Measurements from ENCODE around the gene TRANK1. TPM values are rescaled to one million over a fixed set of nuclear protein-coding genes. Genes with fewer than 3 reads are reported as not detected.
A peak's percentile ranks its signal among the peaks of the same experiment; 100 is the strongest.

The TRANK1 gene
- total RNA-seq, 6 donors from 2014 or later = 10.6 to 39.8 (median 28.1) TPM

DNA sequence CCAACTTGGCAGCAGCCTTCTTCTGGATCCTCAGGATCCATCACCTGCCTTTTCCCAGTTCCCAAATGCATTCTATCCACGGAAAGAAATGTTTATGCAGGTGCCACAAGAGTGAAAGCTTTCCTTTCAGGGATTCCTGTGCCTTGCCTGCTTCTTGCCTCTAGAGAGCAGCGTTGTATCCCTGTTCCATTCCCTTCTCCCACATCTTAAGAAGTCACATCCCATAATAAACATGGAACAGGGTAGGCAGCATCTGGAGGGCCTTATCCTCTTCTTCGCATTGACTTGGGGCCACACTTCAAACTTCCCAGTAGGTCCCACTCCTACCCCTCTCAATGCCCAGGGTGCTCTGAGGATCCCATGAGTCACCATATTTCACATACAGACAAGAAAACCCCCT, 107.8 kb downstream of the TRANK1 start:
- WGBS, 2 donors = 71 to 83% methylated on average over 3 of the region's 3 CpGs
- Histone ChIP-seq H3K27ac (no peak overlapping the region), H3K9me3 (no peaks in the 10 kb centered on the region), H3K36me3 (peaks cover 7 to 82% (median 51%) of the 10 kb centered on the region in 4 donors), H3K4me3 (no peak overlapping the region), H3K27me3 (no peaks in the 10 kb centered on the region), H3K4me1 (no peaks in the 10 kb centered on the region)
- TF ChIP-seq POLR2AphosphoS5 (IDR thresholded peaks at IDR 0.05) = no peak
- TF ChIP-seq, protein P1, sequence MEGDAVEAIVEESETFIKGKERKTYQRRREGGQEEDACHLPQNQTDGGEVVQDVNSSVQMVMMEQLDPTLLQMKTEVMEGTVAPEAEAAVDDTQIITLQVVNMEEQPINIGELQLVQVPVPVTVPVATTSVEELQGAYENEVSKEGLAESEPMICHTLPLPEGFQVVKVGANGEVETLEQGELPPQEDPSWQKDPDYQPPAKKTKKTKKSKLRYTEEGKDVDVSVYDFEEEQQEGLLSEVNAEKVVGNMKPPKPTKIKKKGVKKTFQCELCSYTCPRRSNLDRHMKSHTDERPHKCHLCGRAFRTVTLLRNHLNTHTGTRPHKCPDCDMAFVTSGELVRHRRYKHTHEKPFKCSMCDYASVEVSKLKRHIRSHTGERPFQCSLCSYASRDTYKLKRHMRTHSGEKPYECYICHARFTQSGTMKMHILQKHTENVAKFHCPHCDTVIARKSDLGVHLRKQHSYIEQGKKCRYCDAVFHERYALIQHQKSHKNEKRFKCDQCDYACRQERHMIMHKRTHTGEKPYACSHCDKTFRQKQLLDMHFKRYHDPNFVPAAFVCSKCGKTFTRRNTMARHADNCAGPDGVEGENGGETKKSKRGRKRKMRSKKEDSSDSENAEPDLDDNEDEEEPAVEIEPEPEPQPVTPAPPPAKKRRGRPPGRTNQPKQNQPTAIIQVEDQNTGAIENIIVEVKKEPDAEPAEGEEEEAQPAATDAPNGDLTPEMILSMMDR (IDR thresholded peaks at IDR 0.05) = no peak
- no peak for TF ChIP-seq EP300 (IDR thresholded peaks at IDR 0.05)
- no peak for TF ChIP-seq POLR2A (IDR thresholded peaks at IDR 0.05)
- DNase-seq (no peak), ATAC-seq (ENCODE audit: low FRiP score in 2 of 2) (no peak)

- ATAC-seq (ENCODE audit: low FRiP score in 2 of 2) (no peak), DNase-seq (peak in 1 of 2 donors; percentile 20)
- H3K4me3 ChIP-seq = no peak overlapping the region
- WGBS, 2 donors = 96 to 99% methylated on average over 5 to 8 of the region's 10 CpGs
- H3K4me1 ChIP-seq = no peaks in the 10 kb centered on the region
- H3K27ac ChIP-seq = no peak overlapping the region
- H3K27me3 ChIP-seq = no peaks in the 10 kb centered on the region
- H3K36me3 ChIP-seq = peaks cover 2 to 85% (median 52%) of the 10 kb centered on the region in 4 donors
- H3K9me3 ChIP-seq = no peaks in the 10 kb centered on the region
- no peak for TF ChIP-seq EP300 (IDR thresholded peaks at IDR 0.05)
- TF ChIP-seq, protein P1 (IDR thresholded peaks at IDR 0.05) = no peak
- no peak for TF ChIP-seq POLR2A (IDR thresholded peaks at IDR 0.05)
- no peak for TF ChIP-seq POLR2AphosphoS5 (IDR thresholded peaks at IDR 0.05)
Measured at GRCh38 chr3:36833160-36833814, 111.6 kb downstream of the TRANK1 start.

DNA sequence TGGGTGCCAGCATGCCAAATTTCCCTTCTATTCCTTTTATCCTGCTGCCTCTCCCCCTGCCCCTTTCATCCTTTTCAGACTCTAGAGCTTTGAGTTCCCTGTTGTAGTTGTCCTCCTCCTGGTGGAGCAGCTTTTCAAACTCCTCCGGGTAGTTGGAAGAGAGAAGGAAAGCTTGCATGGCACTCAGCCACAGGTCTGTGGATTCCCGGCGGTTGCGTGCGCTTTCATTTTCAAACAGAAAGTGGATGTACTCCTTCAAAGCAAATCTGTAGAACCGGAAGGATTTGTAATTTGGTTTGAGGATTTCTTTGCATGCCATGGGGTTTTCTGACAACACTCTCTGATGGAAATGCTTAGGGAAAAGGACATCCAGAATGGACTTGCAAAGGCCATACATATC, 112.4 kb downstream of the TRANK1 start:
- no peak for ATAC-seq (ENCODE audit: low FRiP score in 2 of 2)
- H3K9me3 ChIP-seq = no peaks in the 10 kb centered on the region
- no peak overlapping the region for H3K27ac ChIP-seq
- H3K4me1 ChIP-seq = no peaks in the 10 kb centered on the region
- no peak overlapping the region for H3K4me3 ChIP-seq
- H3K27me3 ChIP-seq = no peaks in the 10 kb centered on the region
- TF ChIP-seq POLR2A (IDR thresholded peaks at IDR 0.05) (no peak), EP300 (IDR thresholded peaks at IDR 0.05) (no peak), POLR2AphosphoS5 (IDR thresholded peaks at IDR 0.05) (no peak)
- TF ChIP-seq, protein P1 (IDR thresholded peaks at IDR 0.05) = no peak
- 93% methylated on average over 6 of the region's 6 CpGs for WGBS, 2 donors
- peaks cover 2 to 85% (median 52%) of the 10 kb centered on the region in 4 donors for H3K36me3 ChIP-seq
- DNase-seq = no peak

DNA sequence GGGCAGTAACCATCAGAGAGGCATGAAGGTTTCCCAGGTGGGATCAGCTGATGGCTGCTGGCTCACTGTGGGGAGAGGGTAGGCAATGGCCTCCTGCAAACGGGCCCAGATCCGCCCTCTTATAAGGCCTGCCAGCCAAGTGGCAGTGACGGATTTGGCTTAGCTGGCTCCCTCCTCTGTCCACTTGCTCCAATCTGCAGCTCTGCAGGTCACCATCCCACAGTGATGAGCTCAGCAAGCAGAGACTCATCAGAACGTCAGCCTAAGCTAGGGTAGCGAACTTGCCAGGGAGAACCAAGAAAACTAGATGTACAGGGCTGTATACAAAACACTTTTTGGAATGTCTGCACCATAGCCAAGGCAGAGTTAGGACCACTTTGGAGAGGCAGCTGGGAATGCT, 117.7 kb downstream of the TRANK1 start:
- H3K27me3 ChIP-seq = no peaks in the 10 kb centered on the region
- TF ChIP-seq, protein P1 (IDR thresholded peaks at IDR 0.05) = no peak
- TF ChIP-seq POLR2A (IDR thresholded peaks at IDR 0.05) = no peak
- TF ChIP-seq EP300 (IDR thresholded peaks at IDR 0.05) = no peak
- no peak for TF ChIP-seq POLR2AphosphoS5 (IDR thresholded peaks at IDR 0.05)
- DNase-seq = no peak
- no peaks in the 10 kb centered on the region for H3K4me1 ChIP-seq
- H3K9me3 ChIP-seq = no peaks in the 10 kb centered on the region
- ATAC-seq (ENCODE audit: low FRiP score in 2 of 2) = no peak
- H3K36me3 ChIP-seq = peaks cover 0 to 74% (median 44%) of the 10 kb centered on the region in 4 donors
- no peak overlapping the region for H3K4me3 ChIP-seq
- no peak overlapping the region for H3K27ac ChIP-seq
- WGBS, 2 donors = 87 to 98% methylated on average over 3 to 5 of the region's 5 CpGs

- Histone ChIP-seq H3K4me1 (no peaks in the 10 kb centered on the region), H3K4me3 (no peak overlapping the region), H3K36me3 (peaks cover 0 to 65% (median 35%) of the 10 kb centered on the region in 4 donors), H3K9me3 (no peaks in the 10 kb centered on the region), H3K27ac (no peak overlapping the region), H3K27me3 (no peaks in the 10 kb centered on the region)
- DNase-seq (no peak), ATAC-seq (ENCODE audit: low FRiP score in 2 of 2) (no peak)
- 88 to 97% methylated on average over 6 of the region's 6 CpGs for WGBS, 2 donors
- TF ChIP-seq POLR2AphosphoS5 (IDR thresholded peaks at IDR 0.05) = no peak
- no peak for TF ChIP-seq EP300 (IDR thresholded peaks at IDR 0.05)
- TF ChIP-seq, protein P1 (IDR thresholded peaks at IDR 0.05) = no peak
- TF ChIP-seq POLR2A (IDR thresholded peaks at IDR 0.05) = no peak
Measured at GRCh38 chr3:36826240-36826639, 118.6 kb downstream of the TRANK1 start.

Data from upper lobe of left lung (tissue), 6 donors.